Stimulated activated CD4-positive, alpha-beta T cell treated with anti-CD3 and anti-CD28 coated beads, Interleukin-4, amount 100 ng/mL, for 24 hours (primary cell): ENCODE data around the gene FLII.

Source experiments
- DNase-seq: peaks from one replicate; pipeline ENCODE4 v3.0.0-alpha.2; 2020

FLII gene

DNA sequence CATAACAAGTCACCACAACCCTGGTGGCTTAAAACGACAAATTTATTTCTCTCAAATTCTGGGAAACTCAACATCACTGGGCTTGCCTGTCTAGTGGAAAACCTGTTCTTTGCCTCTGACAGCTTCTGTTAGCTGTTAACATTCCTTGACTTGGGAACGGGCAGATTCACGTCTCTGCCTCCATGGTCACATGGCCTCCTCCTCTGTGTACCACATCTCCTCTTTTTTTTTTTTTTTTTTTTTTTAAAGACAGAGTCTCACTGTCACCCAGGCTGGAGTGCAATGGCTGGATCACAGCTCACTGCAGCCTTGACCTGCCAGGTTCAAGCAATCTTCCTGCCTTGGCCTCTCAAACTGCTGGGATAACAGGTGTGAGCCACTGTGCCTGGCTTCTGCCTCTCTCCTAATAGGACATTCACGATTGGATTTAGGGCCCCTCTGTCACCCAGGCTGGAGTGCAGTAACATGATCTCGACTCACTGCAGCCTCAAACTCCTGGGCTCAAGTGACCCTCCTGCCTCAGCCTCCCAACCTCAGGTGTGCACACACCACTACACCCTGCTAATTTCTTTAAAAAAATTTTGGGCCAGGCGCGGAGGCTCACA is 44.8 kb downstream of the FLII start:
- no peak for DNase-seq

DNA sequence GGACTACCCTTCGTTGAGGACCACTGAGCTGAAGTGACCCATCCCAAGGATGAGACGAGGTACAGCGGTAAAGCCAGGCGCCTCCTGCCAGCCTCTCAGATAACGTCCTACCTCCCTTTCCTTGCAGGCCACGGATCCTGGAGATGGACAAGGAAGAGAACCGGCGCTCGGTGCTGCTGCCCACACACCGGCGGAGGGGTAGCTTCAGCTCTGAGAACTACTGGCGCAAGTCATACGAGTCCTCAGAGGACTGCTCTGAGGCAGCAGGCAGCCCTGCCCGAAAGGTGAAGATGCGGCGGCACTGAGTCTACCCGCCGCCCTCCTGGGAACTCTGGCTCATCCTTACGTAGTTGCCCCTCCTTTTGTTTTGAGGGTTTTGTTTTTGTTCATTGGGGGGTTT is 50.4 kb downstream of the FLII start:
- no peak for DNase-seq

DNA sequence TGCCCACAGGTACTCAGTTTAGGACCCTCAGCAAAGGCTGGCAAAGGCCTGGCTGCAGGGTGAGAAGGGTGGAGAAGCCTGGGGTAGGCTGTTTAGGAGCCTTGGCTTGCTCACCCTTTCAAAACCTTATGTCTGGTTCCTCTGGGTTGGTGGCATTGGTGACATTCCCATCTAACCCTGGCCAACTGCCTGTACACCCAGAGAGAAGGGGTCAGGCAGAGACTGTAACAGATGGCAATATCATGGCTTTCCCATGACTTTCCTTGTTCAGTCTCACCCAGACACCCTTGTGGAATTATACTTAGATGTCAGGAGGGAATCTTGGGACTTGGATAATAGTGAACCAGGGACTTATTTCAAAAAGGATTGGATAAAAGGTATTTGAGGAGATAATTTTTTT is 51.6 kb downstream of the FLII start:
- no peak for DNase-seq

DNA sequence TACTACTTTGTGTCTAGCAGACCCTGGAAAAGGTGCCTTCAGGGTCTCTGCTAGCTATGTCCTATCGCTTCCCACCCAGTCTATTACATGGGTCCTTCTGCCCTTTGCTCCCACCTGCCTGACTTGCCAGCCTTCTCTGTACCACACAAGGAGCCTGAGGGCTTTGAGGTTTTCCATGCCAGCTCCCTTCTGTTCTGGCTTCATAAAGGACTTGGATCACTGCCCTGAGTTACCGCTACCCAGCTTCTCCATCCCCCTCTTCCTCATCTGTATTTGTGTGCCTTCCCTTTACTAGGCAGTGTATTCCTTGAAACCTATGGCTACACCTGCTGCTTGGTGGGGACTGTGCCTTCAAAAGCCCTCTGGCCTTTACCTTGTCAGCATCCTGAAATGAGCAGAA is 52.7 kb downstream of the FLII start:
- DNase-seq: no peak

DNA sequence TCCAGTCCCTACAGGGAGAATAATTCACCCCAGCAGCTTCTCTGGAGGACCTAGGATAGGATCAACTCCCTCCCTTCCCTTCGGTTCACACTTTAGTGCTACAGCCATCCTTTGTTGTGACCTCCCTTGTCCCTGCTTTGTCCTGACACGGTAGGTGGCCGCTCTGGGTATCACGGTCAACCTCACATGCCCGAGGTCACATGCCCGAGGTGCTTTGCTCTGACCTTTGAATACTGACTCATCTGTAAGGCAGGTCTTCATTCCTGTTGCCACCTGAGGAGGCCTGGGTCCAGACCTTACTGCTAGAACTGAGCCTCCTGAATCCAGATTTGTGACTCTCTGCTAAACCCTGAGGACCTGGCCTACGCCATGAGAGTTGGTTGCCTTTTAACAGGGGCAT is 55.2 kb downstream of the FLII start:
- DNase-seq: no peak

DNA sequence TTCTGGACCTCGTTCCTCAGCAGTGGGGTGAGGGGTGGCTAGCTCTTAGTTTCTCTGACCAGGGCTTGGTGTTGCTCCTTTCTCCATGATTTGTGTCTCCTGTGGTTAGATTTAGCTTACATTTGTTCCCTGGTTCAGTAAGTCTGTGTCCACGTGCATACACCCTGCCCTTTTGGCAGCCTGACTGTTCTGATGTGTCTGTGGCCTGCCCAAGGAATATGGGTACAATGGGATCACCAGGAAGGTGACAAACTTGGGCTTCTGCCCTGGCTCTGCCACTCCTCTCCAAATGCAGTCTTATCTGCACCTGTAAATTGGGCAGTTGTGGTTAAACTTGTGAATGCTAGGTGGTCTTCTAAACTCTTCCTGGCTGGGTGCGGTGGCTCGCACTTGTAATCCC is 57.4 kb downstream of the FLII start:
- no peak for DNase-seq

DNA sequence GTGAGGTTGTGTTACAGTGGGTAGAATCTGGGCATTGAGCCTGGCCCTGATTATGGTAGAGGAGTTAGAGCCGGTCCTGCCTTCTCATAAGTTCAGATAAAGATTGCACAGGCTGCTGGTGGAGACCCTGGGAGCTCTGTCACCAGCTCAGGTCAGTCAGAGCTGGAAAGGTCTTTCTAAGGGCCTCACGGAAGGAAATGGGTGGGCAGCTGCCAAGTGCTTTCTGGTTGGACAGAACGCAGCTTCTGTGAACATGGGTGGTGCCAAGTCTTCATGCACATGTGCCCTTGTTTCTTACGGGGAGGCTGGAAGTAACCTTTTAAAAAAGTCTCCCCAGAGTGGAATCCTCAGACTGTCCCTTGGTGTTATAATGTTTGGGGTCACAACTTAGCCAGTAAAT is 60.0 kb downstream of the FLII start:
- no peak for DNase-seq

DNA sequence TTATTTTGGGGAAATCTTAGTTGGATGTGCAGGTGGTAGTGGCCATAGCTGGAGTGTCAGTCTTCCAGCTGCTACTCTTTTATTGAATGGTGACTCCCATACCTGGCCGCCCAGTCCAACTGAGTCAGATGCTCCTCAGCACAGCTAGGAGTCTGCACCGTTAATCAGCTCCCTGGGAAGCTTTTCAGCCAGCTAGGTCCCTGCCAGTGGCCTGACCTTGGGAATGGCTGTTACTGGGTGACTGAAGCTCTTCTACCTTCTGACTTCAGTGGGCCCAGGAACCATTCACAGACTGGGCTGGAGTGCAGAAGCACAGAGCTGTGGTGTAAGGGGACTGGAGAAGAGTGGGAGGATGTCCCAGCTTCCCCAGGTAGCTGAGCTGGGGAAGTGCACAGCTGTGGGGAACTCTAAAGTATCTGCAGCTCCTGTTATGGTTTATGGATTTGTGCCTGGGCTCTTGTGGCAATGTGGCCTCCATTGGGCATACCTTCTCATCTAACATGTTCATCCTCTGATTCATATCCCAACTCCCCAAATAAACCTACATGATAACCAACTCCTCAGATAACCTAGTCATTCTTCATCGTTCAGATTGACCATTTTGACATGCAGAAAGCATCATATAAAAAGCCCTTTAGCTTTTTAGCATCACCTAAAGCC is 60.9 kb downstream of the FLII start:
- no peak for DNase-seq

DNA sequence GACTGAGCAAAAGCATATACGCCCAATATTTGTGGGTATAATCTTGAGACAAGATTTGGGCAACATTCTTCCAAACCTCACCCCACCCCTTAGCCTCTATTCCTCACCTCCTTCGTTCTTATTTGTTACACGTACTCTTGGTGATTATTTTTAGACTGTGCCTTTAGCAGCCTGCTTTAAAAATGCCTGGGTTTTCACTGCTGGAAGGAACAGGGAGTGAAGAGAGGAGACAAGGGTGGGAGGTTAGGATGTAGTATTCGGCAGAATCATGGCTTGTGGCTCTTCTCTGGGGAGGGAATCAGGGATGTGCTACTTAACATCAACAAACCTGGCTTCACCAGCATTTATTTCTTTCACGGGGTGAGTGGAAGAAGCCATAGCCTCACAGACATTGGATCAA is 63.3 kb downstream of the FLII start:
- no peak for DNase-seq
